GM12801 (cell line): ENCODE data around the gene SORD.

Source experiments
- TF ChIP-seq, protein P1 (sequence below): IDR thresholded peaks from one replicate; pipeline ENCODE4 v1.5.1; 2011; ENCODE audit warnings: control low read depth; ENCODE audit not compliant: insufficient read length; ENCODE audit errors: extremely low read depth

The SORD gene

DNA sequence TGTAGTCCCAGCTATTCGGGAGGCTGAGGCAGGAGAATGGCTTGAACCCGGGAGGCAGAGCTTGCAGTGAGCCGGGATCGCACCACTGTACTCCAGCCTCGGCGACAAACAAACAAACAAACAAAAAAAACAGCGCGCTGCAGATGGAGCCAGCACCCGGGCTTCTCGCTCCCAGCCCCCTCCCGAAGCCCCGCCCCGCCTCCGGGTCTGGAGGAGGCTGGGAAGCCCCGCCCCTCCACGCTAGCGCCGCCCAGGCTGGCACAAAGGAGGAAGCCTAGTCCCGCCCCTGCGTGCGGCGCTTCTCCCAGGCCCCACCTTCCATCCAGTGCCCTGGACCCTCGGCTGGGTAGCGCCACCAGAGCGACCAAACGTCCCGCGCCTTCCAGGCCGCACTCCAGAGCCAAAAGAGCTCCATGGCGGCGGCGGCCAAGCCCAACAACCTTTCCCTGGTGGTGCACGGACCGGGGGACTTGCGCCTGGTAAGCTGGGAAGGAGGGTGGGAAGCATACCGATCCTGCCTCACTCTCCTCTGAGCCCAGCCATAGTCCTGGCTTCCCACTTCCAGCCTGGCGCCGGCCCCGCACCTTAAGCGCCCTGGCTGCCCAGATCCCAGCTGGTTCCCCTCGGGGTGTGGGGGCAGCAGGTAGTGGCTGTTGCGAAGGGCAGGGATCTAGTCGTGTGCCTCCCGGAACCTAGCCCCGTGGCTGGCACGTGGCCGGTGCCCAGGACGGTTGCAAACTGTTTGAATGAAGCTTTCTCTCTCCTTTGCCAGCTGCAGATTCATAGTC is at the start of gene SORD:
SORD (plus strand) TSS at position 325 of the 788 bp plus-strand sequence; CDS start at position 414, 89 bp downstream.
- TF ChIP-seq, protein P1, sequence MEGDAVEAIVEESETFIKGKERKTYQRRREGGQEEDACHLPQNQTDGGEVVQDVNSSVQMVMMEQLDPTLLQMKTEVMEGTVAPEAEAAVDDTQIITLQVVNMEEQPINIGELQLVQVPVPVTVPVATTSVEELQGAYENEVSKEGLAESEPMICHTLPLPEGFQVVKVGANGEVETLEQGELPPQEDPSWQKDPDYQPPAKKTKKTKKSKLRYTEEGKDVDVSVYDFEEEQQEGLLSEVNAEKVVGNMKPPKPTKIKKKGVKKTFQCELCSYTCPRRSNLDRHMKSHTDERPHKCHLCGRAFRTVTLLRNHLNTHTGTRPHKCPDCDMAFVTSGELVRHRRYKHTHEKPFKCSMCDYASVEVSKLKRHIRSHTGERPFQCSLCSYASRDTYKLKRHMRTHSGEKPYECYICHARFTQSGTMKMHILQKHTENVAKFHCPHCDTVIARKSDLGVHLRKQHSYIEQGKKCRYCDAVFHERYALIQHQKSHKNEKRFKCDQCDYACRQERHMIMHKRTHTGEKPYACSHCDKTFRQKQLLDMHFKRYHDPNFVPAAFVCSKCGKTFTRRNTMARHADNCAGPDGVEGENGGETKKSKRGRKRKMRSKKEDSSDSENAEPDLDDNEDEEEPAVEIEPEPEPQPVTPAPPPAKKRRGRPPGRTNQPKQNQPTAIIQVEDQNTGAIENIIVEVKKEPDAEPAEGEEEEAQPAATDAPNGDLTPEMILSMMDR = no peak

DNA sequence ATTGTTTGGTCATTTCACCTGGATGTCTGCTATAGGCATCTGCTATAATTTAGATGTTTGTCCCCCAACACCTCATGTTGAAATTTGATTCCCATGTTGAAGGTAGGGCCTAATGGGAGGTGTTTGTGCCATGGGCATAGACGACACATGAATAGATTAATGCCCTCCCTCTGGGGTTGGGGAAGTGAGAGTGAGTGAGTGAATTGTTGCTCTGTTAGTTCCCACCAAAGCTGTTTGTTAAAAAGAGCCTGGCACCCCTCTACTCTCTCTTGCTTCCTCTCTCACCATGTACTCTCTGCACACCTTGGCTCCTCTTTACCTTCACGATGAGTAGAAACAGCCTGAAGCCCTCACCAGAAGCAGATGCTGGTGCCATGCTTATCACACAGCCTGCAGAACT is 23.9 kb upstream of the SORD start:
- TF ChIP-seq, protein P1 = no peak

DNA sequence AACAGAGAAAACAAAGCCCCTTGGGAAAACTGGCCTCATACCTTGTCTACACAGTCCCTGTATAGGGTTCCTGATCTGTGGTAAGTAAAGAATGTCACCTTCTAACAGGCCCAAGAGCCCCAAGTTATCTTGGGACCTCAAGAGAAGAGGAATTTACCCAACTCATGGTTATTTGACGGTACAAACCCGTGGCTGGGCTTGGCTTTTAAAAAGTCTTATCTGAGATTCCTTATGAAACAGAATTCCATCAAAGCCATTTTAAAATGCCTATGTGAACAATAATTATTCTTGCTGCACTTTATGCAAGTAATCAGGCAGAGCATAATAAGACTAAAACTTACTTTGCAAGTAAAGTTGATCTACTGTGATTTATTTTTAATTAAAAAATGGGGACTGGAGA is 13.9 kb upstream of the SORD start:
- TF ChIP-seq, protein P1 = no peak

DNA sequence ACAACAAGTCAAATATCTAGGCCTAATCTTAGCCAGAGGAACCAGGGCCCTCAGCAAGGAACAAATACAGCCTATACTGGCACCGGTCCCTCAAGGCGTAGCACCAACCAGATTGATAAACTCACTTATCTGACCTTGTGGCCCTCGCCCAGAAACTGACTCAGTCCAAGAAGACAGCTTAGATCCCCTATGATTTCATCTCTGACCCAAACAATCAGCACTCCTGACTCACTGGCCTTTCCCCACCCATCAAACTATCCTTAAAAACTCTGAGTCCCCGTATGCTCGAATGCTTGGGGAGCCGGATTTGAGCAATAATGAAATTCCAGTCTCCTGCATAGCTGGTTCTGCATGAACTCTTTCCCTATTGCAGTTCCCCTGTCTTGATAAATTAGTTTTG is 1.6 kb upstream of the SORD start:
- TF ChIP-seq, protein P1 = no peak

DNA sequence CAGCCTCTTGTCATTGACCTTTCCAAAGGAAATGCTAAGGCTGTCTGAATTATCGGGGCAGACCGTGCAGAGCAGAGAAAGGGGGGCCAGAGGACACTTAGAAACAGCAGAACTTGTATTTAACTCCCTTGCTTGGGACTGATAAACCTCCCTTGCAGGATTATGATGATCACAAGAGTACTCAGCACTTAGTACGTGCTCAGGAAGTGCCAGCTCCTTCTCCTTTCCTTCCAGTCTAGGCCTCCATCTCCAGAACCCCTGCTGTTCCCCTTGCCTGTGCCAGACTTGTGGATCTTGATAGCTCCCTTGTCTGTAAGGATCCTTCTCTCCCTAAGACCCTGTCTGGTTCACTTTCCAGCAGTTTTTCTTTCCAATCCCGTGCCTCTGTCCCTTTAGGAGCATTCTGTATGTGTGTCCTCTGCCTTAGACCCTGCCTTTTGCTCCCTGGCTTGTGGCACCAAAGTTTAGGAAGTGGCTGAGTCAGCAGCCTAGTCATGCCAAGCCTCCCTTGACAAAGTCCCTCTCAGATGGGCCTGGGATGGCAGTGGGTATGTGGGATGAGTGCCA is 747 bp downstream of the SORD start:
- TF ChIP-seq, protein P1 = no peak

DNA sequence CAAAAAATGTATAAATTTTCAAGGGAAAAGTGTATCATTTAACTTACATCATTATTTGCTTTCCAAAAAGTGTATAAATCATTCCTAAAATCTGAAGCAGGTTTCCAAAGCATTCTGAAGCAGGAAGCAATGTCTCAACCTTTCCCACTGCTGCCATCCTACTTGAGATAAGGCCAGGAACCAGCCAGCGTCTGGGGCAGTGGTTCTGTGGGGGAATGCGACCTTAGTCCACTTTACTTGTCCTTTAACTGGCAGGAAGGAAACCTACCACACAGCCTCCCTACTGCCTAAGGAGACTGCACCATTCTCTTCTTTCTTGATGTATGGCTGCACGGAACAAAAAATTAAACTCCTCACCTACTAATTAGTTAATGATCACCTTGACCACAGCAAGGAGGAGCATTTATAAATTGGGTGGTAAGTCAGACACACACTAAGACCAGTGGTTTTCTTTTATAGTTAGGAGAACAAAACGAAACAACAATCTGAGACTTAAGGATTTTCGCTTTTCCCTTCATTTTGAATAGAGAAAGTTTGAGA is 3.7 kb downstream of the SORD start:
- TF ChIP-seq, protein P1 = no peak

DNA sequence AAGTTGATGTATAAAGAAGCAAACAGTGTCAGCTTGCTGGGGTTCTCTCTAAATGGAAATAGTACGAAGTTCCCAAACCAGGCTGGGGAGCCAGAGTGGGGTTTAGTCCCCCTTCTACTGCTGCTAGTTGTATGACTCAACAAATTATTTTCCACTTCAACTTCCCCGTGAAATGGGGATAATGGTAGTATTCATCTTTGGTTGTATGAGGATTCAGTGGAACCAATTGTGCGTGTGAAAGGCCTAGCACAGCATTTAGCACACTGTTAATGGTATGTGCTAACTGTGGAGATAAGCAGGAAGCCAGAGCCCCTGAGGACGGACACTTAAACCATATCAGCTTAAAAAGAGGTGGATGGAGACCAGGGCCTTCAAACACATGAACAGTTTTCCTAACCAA is 4.2 kb downstream of the SORD start:
- TF ChIP-seq, protein P1 = no peak
